T-helper 2 cell treated with Interferon-gamma antibody and Interleukin-4, amounts not matched to agents 100 ng/mL and 5 ng/mL, for 36 hours (primary cell): ENCODE data around the gene RUSF1. TPM values are rescaled to one million over a fixed set of nuclear protein-coding genes. Genes with fewer than 3 reads are reported as not detected.
"Not testable (repeated sequence)": the region's sequence is repeated elsewhere in the genome, so short reads cannot be mapped to it uniquely, and the experiment has no call there.

Experiments
- intact Hi-C: fragments of 100-400 bp; cut with micrococcal nuclease; formaldehyde crosslinking; loops from one replicate; pipeline ENCODE4 v1.15.1; 2023
- total RNA-seq: library from RNA; stranded (reverse); gene quantifications from 2 replicates; pipeline ENCODE4 v1.2.3, GENCODE V29; 2022

The RUSF1 gene
- total RNA-seq, 1 donor from 2014 or later, result 37.6 TPM

- intact Hi-C loops, result loop anchor here (1.0 to 5.0 kb wide), 2 partner anchors 20 to 379 kb away; partner anchors contain the start of gene RUSF1
Measured at GRCh38 chr16:31487720-31488467, 20.3 kb downstream of the RUSF1 start.

- intact Hi-C loops, result loop anchor here (1.0 to 5.0 kb wide), 2 partner anchors 21 to 380 kb away; partner anchors contain the start of gene RUSF1
Measured at GRCh38 chr16:31487071-31487719, 21.0 kb downstream of the RUSF1 start.

GRCh38 chr16:31486045-31486444, 22.1 kb downstream of the RUSF1 start:
- intact Hi-C loops, result loop anchor here (5.0 kb wide), 1 partner anchor 381 kb away; no protein-coding TSS in a partner anchor

GRCh38 chr16:31485571-31485970, 22.6 kb downstream of the RUSF1 start:
- intact Hi-C loops, result loop anchor here (5.0 kb wide), 1 partner anchor 382 kb away; no protein-coding TSS in a partner anchor

GRCh38 chr16:31484491-31485171, 23.6 kb downstream of the RUSF1 start:
- intact Hi-C loops, result loop anchor here (5.0 kb wide), 1 partner anchor 383 kb away; no protein-coding TSS in a partner anchor

GRCh38 chr16:31484048-31484447, 24.1 kb downstream of the RUSF1 start:
- intact Hi-C loops, result not testable (repeated sequence)

GRCh38 chr16:31483081-31483480, 25.1 kb downstream of the RUSF1 start, which contains the start of gene SLC5A2:
TSS of gene SLC5A2 (plus strand) at chr16:31483123. CDS start at chr16:31483137, 14 bp downstream.
- intact Hi-C loops, result no loop called here

- intact Hi-C loops, result no loop called here
Measured at GRCh38 chr16:31480851-31481536, 27.2 kb downstream of the RUSF1 start.

GRCh38 chr16:31479751-31480150, 28.4 kb downstream of the RUSF1 start:
- intact Hi-C loops, result no loop called here

- intact Hi-C loops, result no loop called here
Measured at GRCh38 chr16:31478956-31479355, 29.2 kb downstream of the RUSF1 start.

- intact Hi-C loops, result loop anchor here (2.0 kb wide), 2 partner anchors 17 to 29 kb away; no protein-coding TSS in a partner anchor
Measured at GRCh38 chr16:31477220-31478216, 30.7 kb downstream of the RUSF1 start.

- intact Hi-C loops, result loop anchor here (2.0 kb wide), 2 partner anchors 16 to 30 kb away; no protein-coding TSS in a partner anchor
Measured at GRCh38 chr16:31476303-31477219, 31.6 kb downstream of the RUSF1 start.

- intact Hi-C loops, result loop anchor here (2.0 kb wide), 2 partner anchors 15 to 31 kb away; no protein-coding TSS in a partner anchor
Measured at GRCh38 chr16:31475946-31476302, 32.3 kb downstream of the RUSF1 start.

- intact Hi-C loops, result no loop called here
Measured at GRCh38 chr16:31474773-31475738, 33.1 kb downstream of the RUSF1 start.

GRCh38 chr16:31474173-31474714, 33.9 kb downstream of the RUSF1 start:
- intact Hi-C loops, result no loop called here

GRCh38 chr16:31473264-31473984, 34.8 kb downstream of the RUSF1 start:
- intact Hi-C loops, result no loop called here
